ENCODE results near the gene TRAF1. TPM values are rescaled to one million over a fixed set of nuclear protein-coding genes. Genes with fewer than 3 reads are reported as not detected.

TRAF1 gene
- total and polyA plus RNA-seq, 10 of the 15 experiments (the other 5 are each of a cell fraction or from before 2014, with no cell fraction given): 13.8 to 163 (median 128) TPM

GRCh38 chr9:120936011-120936763 lies 9.6 kb upstream of the TRAF1 start (continued):
- TF ChIP-seq NR2C1 (IDR thresholded peaks at IDR 0.05) (no peak), SMAD5 (IDR thresholded peaks at IDR 0.05; ENCODE audit: low read depth) (no peak), USF2 (IDR thresholded peaks at IDR 0.05; ENCODE audit: borderline replicate concordance, low read depth, low read length) (no peak), SMAD1 (IDR thresholded peaks at IDR 0.05; ENCODE audit: low read depth, partially characterized antibody) (no peak), CTCF (IDR thresholded peaks at IDR 0.05 in 2 of 3, conservative IDR thresholded peaks at IDR 0.05 in 1 of 3; ENCODE audit: control insufficient read depth in 2 of 3, extremely low read depth in 1 of 3, insufficient read depth in 1 of 3, low read depth in 3 of 3, low read length in 3 of 3) (peak; percentile 90 to 96 (median 90)), PRDM15 (CRISPR knock-in tag; IDR thresholded peaks at IDR 0.05) (0 out of 2 replicates have a peak, but pooled peaks have one; percentile 37), ZNF207 (IDR thresholded peaks at IDR 0.05; ENCODE audit: borderline replicate concordance) (no peak), HDAC2 (IDR thresholded peaks at IDR 0.05) (no peak), ASH2L (IDR thresholded peaks at IDR 0.05; ENCODE audit: borderline replicate concordance, low read depth) (no peak), BCL11A (IDR thresholded peaks at IDR 0.05; ENCODE audit: low read depth, low read length) (no peak), CBX5 (IDR thresholded peaks at IDR 0.05; ENCODE audit: low read depth) (no peak), MYB (IDR thresholded peaks at IDR 0.05; ENCODE audit: borderline replicate concordance, low read depth, low read length) (no peak), BCLAF1 (IDR thresholded peaks at IDR 0.05) (no peak), WRNIP1 (IDR thresholded peaks at IDR 0.05; ENCODE audit: borderline replicate concordance, low read depth, low read length) (no peak), IKZF2 (IDR thresholded peaks at IDR 0.05) (peak; percentile 48 to 49), MLLT1 (IDR thresholded peaks at IDR 0.05) (peak; percentile 45; the same call in 1 of the 2 replicates), STAT3 (IDR thresholded peaks at IDR 0.05; ENCODE audit: low read depth, low read length) (no peak), TARDBP (IDR thresholded peaks at IDR 0.05; ENCODE audit: borderline replicate concordance) (no peak), POLR2AphosphoS2 (IDR thresholded peaks at IDR 0.05; ENCODE audit: low read depth, low read length) (no peak)
